RWPE2 (cell line): ENCODE data around the gene MATK.

Source experiments
- ATAC-seq: fragments of 200-7000 bp; cut with Tn5 transposase; 3 replicates; pipeline ENCODE4 v1.9.1; 2021; ENCODE audit warnings: low read depth
- DNase-seq: peaks from one replicate; pipeline ENCODE4 v3.0.0-alpha.2; 2020; ENCODE audit warnings: low spot score
- H3K27ac ChIP-seq: fragments of 450-650 bp; 2 replicates; pipeline ENCODE4 v1.5.1; 2017; ENCODE audit warnings: mild to moderate bottlenecking; ENCODE audit not compliant: poor library complexity, severe bottlenecking
- H3K27me3 ChIP-seq: fragments of 250-450 bp; sonication (Bioruptor Pico); 2 replicates; pipeline ENCODE4 v1.5.1; 2021; ENCODE audit warnings: mild to moderate bottlenecking, moderate library complexity; ENCODE audit not compliant: insufficient read depth, poor library complexity, severe bottlenecking
- H3K36me3 ChIP-seq: fragments of 250-450 bp; sonication (Bioruptor Pico); 2 replicates; pipeline ENCODE4 v1.5.1; 2020; ENCODE audit warnings: low read depth, mild to moderate bottlenecking, moderate library complexity
- H3K4me1 ChIP-seq: fragments of 250-450 bp; sonication (Bioruptor Pico); 2 replicates; pipeline ENCODE4 v1.5.1; 2021; ENCODE audit warnings: mild to moderate bottlenecking, moderate library complexity; ENCODE audit not compliant: insufficient read depth, poor library complexity, severe bottlenecking
- H3K4me3 ChIP-seq: fragments of 250-450 bp; sonication (Bioruptor Pico); 2 replicates; pipeline ENCODE4 v1.5.1; 2021; ENCODE audit warnings: mild to moderate bottlenecking, moderate library complexity; ENCODE audit not compliant: severe bottlenecking
- H3K9me3 ChIP-seq: fragments of 250-450 bp; sonication (Bioruptor Pico); 2 replicates; pipeline ENCODE4 v1.5.1; 2021; ENCODE audit warnings: mild to moderate bottlenecking, moderate library complexity; ENCODE audit not compliant: severe bottlenecking
- CTCF ChIP-seq: fragments of 450-650 bp; IDR thresholded peaks from one replicate; pipeline ENCODE4 v1.5.1; 2017; ENCODE audit warnings: mild to moderate bottlenecking, moderate library complexity; ENCODE audit not compliant: poor library complexity, severe bottlenecking

MATK gene

GRCh38 chr19:3771000-3771905, 14.9 kb downstream of the MATK start:
- DNase-seq (no peak), ATAC-seq (no peak)
- Histone ChIP-seq H3K4me1 (no peaks in the 10 kb centered on the region), H3K36me3 (0 out of 2 replicates have a peak, but pooled peaks cover 2% of the 10 kb centered on the region), H3K9me3 (no peaks in the 10 kb centered on the region), H3K27ac (no peak overlapping the region), H3K27me3 (no peaks in the 10 kb centered on the region), H3K4me3 (no peak overlapping the region)
- no peak for TF ChIP-seq CTCF

GRCh38 chr19:3770136-3770999, 15.8 kb downstream of the MATK start:
- H3K4me1 ChIP-seq: no peaks in the 10 kb centered on the region
- ATAC-seq (no peak), DNase-seq (no peak)
- H3K27ac ChIP-seq: no peak overlapping the region
- no peaks in the 10 kb centered on the region for H3K27me3 ChIP-seq
- H3K9me3 ChIP-seq: no peaks in the 10 kb centered on the region
- H3K36me3 ChIP-seq: peaks cover 4% of the 10 kb centered on the region; the same call in 1 of the 2 replicates
- no peak for TF ChIP-seq CTCF
- no peak overlapping the region for H3K4me3 ChIP-seq

GRCh38 chr19:3769494-3769893, 16.7 kb downstream of the MATK start:
- Histone ChIP-seq H3K27me3 (no peaks in the 10 kb centered on the region), H3K36me3 (peaks cover 8% of the 10 kb centered on the region; the same call in 1 of the 2 replicates), H3K27ac (no peak overlapping the region), H3K4me1 (no peaks in the 10 kb centered on the region), H3K9me3 (no peaks in the 10 kb centered on the region), H3K4me3 (no peak overlapping the region)
- no peak for TF ChIP-seq CTCF
- DNase-seq (no peak), ATAC-seq (no peak)

GRCh38 chr19:3768748-3769099, 17.5 kb downstream of the MATK start:
- no peaks in the 10 kb centered on the region for H3K9me3 ChIP-seq
- H3K27me3 ChIP-seq: no peaks in the 10 kb centered on the region
- TF ChIP-seq CTCF: no peak
- H3K27ac ChIP-seq: no peak overlapping the region
- ATAC-seq (no peak), DNase-seq (no peak)
- H3K4me3 ChIP-seq: no peak overlapping the region
- peaks cover 8% of the 10 kb centered on the region; the same call in 1 of the 2 replicates for H3K36me3 ChIP-seq
- no peaks in the 10 kb centered on the region for H3K4me1 ChIP-seq
